Inflammatory macrophage treated with lipopolysaccharide for 4 hours (primary cell): ENCODE results near the gene FGR.

Source experiments
- DNase-seq: peaks from one replicate; pipeline ENCODE4 v3.0.0-alpha.2; 2020

FGR gene

DNA sequence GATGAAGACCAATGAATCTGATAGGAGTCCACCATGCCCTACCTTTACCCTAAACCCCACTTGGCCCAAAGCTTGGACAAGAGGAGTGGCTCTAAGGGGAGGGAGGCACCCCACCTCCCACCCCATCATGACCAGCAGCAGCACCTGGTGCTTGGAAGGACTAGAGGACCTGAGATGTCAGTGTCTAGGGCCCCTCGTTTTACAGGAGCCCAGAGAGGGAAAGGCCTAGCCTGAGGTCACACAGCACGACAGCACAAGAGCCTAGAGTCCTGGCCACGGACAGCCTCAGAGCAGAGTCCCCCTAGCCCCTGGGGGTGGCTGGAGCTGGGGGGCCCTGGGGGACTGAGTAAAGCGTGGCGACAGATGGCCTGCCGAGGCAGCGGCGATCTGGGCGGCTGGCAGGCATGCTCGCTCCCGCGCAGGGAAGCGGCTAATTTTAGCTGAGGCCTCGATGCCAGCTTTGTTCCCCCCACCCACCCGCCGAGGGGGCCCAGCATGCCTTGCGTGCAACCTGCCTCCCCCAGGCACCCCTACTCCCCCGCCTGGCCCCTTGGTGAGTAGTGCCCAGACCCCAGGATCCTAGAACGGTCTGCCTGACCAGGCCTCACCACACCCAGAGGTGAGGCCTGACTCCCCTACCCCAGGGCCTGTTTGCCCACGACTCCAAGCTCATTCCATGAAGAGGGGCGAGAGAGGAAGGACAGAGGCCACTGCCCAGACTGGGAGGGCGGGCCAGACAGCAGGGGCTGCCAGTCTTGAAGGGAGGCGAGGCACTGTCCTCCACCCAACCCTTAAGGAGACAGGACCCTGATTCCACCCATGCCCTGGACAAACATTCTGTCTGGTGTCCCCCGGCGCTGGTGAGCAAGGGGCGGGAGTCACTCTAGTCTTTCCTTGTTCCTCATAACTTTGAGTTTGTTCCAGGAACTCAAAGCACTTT lies 70.0 kb downstream of the FGR start:
- no peak for DNase-seq

DNA sequence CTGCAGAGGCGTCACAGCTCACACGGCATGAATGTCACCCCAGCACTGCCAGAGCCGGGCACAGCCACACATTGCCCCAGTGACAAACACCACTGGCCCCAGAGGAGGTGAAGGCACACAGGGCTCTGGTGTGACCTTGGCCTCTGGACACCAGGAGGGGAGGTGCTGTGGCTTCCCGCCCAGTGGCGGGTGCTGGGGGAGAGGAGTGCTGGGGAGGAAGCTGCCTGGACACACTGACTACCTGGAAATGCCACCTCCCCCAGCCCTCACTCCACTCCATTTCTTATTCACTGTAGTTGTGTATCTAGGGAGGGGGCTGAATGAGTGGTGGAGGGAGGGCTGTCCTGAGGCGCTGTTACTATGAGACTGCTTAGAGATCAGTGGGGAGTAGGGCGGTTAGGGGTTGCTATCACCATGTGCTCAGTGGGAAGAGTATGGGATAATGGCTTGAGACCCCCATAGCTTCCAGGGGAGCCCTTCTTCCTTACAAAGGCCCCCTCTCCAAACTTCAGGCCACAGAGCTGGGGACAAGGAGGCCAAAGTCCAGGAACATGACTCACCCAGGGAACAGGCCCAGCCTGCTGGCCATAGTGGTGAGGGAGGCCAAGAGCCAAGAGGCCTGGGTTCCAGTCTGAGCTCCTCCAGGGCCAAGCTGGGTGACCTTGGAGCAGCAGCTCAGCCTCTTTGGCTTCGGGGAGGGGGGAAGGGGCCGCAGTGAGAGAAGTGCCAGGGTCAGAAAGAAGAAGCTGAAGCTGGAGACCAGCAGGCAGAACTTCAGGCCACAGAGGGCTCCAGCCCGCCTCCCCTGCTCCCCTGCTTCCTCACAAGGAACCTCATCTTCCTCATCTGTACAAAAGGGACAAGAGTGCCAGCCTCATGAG lies 71.2 kb downstream of the FGR start:
- DNase-seq, result peak; percentile 38

DNA sequence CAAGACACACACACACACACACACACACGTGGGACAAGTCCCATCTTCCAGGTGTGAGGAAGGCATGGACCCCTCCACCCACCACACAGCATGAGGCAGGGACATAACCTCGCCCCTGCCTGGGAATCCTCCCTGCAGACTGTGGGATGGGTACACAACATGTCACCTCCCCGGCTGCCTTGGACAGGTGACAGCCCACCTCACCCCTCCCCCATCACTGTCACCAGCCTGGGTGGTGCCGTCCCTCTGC lies 71.7 kb downstream of the FGR start:
- no peak for DNase-seq

DNA sequence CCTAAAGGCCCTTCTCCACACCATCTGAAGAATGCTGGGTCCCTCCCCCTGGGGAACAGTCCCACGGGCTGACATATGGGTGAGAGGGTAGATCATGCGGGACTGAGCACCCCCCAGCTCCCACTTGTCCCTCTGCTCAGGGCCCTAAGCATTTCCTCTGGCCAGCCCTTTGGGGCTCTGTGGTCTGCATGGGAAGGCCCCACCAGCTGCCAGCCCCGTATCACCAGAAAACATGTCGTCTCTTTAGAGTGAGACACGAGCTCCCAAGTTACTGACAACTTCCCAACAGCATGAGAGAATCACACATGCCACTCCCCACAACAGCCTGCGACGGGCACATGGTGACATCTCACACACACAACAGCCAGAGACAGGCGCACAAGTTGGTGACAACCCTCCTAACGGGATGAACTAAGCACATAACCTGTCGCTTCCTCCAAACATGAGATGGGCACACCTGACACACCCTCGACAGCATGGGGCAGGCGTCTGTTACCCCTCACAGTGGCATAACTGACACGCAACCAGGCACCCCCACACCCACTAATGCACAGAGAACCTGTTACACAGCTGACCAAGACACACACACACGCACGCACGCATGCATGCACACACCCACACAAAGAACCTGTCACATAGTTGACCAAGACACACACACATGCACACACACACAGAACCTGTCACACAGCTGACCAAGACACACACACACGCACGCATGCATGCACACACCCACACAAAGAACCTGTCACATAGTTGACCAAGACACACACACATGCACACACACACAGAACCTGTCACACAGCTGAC lies 72.2 kb downstream of the FGR start:
- DNase-seq, result no peak
